ENCODE measurements around the gene MEGF11. TPM values are rescaled to one million over a fixed set of nuclear protein-coding genes. Genes with fewer than 3 reads are reported as not detected.
A peak's percentile ranks its signal among the peaks of the same experiment; 100 is the strongest.

MEGF11 gene
- total and polyA plus RNA-seq, 9 donors, result 0.04 to 11.4 (median 0.40) TPM; not detected in 2

DNA sequence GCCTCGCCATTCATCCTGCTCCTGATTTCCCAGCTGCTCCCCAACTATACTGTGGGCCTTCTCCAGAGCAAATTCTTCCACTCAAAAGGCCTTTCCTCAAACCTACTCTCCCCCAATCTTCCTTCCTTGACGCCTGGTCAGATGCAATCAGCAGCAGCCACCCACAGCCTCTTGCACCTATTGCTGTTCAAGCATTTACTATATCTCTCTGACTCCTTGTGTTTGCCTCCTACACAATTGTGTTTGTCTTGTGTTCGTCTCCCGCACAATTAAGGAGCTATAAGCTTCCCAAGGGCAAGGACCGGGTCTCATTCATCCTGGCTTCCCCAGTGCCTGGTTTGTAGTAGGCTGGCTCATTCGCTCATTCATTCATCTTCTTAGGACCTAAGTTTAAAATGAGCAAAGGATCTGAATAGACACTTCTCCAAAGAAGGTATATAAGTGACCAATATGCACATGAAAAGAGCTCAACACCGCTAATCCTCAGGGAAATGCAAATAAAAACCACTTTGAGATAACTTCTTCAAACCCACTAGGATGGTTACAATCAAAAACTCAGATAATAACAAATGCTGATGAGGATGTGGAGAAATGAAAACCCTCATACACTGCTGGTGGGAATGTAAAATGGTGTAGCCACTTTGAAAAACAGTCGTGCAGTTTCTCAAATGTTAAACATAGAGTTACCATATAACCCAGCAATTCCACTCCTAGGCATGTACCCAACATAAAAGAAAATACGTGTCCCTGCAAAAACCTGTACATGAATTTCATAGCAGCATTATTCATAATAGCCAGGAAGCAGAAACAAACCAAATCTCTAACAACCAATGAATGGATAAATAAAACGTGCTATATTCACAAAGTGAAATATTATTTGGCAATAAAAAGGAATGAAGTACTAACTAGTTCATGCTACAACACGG is 31.0 kb downstream of the MEGF11 start:
- intact Hi-C loops (cut with DNase I), result no loop called here
- no peaks in the 10 kb centered on the region for H3K36me3 ChIP-seq
- H3K4me3 ChIP-seq, result no peak overlapping the region
- no peaks in the 10 kb centered on the region for H3K27me3 ChIP-seq
- no peak overlapping the region for H3K27ac ChIP-seq
- no peak for DNase-seq
- no peaks in the 10 kb centered on the region for H3K4me1 ChIP-seq (ENCODE audit: insufficient read depth)
- TF ChIP-seq POLR2A (IDR thresholded peaks at IDR 0.05), result no peak
- no peak for TF ChIP-seq CTCF (IDR thresholded peaks at IDR 0.05)
- no peak for TF ChIP-seq EP300 (IDR thresholded peaks at IDR 0.05)
- WGBS, 3 donors, result 81 to 85% (median 82%) methylated on average over 11 of the region's 11 CpGs
- H3K9me3 ChIP-seq, result no peaks in the 10 kb centered on the region

- DNase-seq, result peak in 2 of 5 donors; percentile 30 to 47
- H3K9me3 ChIP-seq, result no peaks in the 10 kb centered on the region
- no peaks in the 10 kb centered on the region for H3K36me3 ChIP-seq
- no peaks in the 10 kb centered on the region for H3K4me1 ChIP-seq (ENCODE audit: insufficient read depth)
- no peak overlapping the region for H3K27ac ChIP-seq
- no peaks in the 10 kb centered on the region for H3K27me3 ChIP-seq
- WGBS, 3 donors, result 1 to 7% (median 5%) methylated on average over 9 of the region's 9 CpGs
- intact Hi-C loops (cut with DNase I), result no loop called here
- no peak overlapping the region for H3K4me3 ChIP-seq
- TF ChIP-seq EP300 (IDR thresholded peaks at IDR 0.05), result no peak
- TF ChIP-seq POLR2A (IDR thresholded peaks at IDR 0.05), result no peak
- no peak for TF ChIP-seq CTCF (IDR thresholded peaks at IDR 0.05)
Observed at GRCh38 chr15:66221126-66221525, 32.4 kb downstream of the MEGF11 start.

DNA sequence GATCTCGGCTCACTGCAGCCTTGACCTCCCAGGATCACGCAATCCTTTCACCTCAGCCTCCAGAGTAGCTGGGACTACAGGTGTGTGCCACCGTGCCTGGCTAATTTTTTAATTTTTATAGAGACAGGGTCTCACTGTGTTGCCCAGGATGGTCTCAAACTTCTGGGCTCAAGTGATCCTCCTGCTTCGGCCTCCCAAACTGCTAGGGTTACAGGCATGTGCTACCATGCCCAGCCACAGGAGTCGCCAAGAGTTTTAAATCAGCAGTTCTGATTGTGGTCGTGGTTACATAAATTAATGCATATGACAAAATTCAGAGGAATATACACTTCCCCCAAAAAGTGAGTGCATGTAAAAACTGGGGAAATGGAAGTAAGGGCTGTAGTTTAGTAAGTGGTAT is 32.9 kb downstream of the MEGF11 start:
- TF ChIP-seq CTCF (IDR thresholded peaks at IDR 0.05) (no peak), POLR2A (IDR thresholded peaks at IDR 0.05) (no peak), EP300 (IDR thresholded peaks at IDR 0.05) (no peak)
- Histone ChIP-seq H3K27me3 (no peaks in the 10 kb centered on the region), H3K4me3 (no peak overlapping the region), H3K27ac (no peak overlapping the region), H3K4me1 (ENCODE audit: insufficient read depth) (no peaks in the 10 kb centered on the region), H3K36me3 (no peaks in the 10 kb centered on the region), H3K9me3 (no peaks in the 10 kb centered on the region)
- intact Hi-C loops (cut with DNase I), result no loop called here
- 85 to 91% (median 87%) methylated on average over 6 of the region's 6 CpGs for WGBS, 3 donors
- no peak for DNase-seq

- 68 to 74% (median 74%) methylated on average over 2 of the region's 2 CpGs for WGBS, 3 donors
- TF ChIP-seq POLR2A (IDR thresholded peaks at IDR 0.05) (no peak), CTCF (IDR thresholded peaks at IDR 0.05) (no peak), EP300 (IDR thresholded peaks at IDR 0.05) (no peak)
- Histone ChIP-seq H3K27ac (no peak overlapping the region), H3K4me3 (no peak overlapping the region), H3K4me1 (ENCODE audit: insufficient read depth) (no peaks in the 10 kb centered on the region), H3K36me3 (no peaks in the 10 kb centered on the region), H3K27me3 (no peaks in the 10 kb centered on the region), H3K9me3 (no peaks in the 10 kb centered on the region)
- DNase-seq, result no peak
- intact Hi-C loops (cut with DNase I), result no loop called here
Observed at GRCh38 chr15:66219339-66219738, 34.2 kb downstream of the MEGF11 start.
